HG03432 (cell line): Measurements from ENCODE around the gene TEX35.

Experiments used
- ATAC-seq: cut with Tn5 transposase; IDR thresholded peaks from one replicate; pipeline ENCODE4 v1.9.1; 2021; ENCODE audit warnings: mild to moderate bottlenecking, moderate library complexity; ENCODE audit not compliant: unreplicated experiment

TEX35 gene

DNA sequence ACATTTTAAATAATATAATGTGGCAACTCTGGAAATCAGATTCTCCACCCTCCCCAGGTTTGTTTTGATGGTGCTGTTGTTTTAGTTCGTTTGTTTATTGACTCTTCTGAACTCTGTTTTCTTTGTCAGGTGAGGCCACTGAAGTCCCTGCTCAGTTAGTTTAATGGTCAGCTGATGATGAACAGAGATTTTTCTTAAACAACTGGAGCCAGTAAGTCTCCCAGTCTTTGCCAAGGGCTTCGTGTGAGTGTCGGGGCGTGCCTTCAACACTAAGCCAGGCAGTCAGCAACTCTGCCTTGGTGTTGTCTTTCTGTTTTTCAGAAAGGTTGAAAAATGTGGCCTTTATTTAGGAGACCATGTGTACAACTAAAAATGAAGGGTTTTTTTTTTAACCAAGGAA is 58.9 kb downstream of the TEX35 start:
- ATAC-seq: no peak
